Hematopoietic multipotent progenitor cell treated with erythropoietin and hydrocortisone succinate and interleukin-3 and kit ligand, for 6 days (in vitro differentiated cells): ENCODE measurements around the gene FBXL14.

Experiments
- DNase-seq: peaks from one replicate; pipeline ENCODE4 v3.0.0-alpha.2; 2015

Gene FBXL14

DNA sequence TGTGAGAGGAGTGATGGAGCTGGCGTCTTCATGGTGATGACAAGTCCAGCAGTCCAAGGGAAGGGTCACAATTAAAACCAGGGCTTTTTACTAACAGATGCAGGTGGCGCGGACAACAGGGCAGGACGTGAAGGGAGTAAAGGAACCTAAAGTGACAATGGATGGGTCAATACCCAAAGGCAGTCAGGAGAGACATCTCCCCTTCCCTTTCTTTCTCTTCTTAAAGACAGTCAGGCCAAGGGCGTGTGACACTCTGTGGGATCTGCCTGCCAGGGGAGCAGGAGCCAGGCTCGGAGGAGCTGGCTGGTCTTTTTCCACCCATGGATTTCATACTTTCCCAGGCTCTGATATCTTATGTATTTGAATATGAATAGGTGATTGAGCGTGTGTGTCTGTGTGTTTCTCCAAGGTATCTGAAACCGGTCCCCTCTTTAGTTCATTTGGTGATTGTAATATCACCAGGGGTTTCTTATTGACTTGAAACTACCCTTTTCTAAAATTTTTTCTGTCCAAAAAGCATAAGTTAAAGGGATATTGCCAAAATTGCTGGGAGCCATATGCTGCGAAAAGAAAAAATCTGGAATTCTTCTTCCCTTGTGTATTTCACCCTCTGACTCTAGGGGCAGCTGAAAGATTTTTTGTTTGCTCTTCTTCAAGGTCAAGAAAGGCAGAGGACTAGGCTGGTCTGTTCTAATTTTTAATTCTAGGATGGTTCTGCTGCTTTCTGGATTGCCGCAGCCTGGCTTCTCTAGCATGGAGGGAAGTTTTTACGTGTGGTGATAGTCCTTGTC, 61.8 kb downstream of the FBXL14 start:
- DNase-seq, result no peak

DNA sequence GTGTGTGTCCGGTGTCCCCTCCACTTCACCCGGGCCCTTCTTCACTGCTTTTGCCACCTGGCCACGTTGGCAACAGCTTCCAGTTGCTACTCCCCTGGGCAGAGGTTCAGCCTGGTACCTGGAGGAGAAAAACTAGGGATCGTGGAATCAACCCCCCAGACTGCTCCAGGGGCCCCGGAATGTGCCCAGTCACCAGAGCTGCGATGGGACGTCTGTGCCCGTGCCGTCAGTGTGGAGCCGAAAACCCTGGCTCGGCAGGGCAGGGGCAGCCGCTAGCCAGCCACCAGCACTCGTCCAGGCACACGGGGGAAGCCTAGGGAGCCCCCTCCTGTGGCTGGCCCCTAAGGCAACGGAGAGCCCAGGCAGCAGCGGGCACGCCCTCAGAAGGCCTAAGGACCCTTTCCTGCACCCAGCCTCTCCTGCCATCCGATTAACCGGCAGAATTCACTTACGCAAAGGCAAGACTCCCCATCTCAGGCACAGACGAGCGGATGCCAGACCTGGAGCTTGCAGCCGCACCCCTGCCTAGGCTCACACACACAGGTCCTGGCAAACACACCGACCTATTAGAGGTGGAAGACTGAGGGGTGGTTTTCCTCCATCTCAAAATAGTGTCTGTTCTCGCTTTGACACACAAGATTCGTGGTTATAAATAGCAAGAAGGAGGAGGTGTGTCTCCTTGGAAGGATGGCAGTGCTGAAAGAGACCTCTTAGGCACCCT, 62.6 kb downstream of the FBXL14 start:
- no peak for DNase-seq

GRCh38 chr12:1531153-1531653, 63.2 kb downstream of the FBXL14 start:
- no peak for DNase-seq

GRCh38 chr12:1530592-1531152, 63.7 kb downstream of the FBXL14 start:
- DNase-seq, result no peak

- DNase-seq, result peak; percentile 21
Observed at GRCh38 chr12:1529862-1530591, 64.4 kb downstream of the FBXL14 start.

- no peak for DNase-seq
Observed at GRCh38 chr12:1529228-1529861, 65.0 kb downstream of the FBXL14 start.

DNA sequence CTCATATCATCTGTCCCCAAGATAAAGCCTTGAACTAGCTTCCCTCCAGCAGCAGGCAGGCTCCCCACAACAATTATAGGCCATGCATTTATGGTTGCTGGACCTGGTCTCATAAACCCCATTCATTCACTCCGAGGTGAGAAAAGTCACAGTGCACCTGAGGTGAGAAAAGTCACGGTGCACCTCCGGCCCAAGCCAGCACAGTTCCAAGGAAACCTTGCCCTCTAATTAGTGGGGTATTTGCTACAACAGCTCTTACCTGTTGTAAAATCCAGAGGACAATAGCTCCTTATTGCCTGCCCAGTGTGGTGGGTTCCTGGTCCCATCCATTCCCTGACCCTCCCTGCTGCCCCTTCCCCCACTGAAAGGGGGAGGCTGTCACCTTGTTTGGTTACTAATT, 65.6 kb downstream of the FBXL14 start:
- DNase-seq, result no peak

DNA sequence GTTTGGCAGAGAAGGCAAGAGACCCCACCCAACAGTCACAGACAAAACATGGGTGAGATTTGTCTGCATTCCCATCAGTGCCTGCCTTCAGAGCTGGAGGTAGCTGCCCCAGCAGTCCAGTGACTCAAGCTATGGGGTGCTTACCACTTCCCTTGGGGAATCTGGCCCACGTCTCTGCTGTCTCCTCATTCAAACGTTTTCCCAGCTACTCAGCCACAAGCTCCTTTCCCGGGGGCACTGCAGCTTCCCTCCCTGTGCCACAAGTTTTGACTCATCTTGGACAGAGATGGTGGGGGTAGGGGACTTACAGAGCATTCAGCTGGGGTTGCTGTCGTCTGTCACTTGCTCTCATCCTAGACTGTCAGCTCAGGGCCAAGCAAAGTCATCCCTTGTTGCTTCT, 66.6 kb downstream of the FBXL14 start:
- DNase-seq, result no peak

GRCh38 chr12:1525858-1526257, 68.5 kb downstream of the FBXL14 start:
- DNase-seq, result no peak

DNA sequence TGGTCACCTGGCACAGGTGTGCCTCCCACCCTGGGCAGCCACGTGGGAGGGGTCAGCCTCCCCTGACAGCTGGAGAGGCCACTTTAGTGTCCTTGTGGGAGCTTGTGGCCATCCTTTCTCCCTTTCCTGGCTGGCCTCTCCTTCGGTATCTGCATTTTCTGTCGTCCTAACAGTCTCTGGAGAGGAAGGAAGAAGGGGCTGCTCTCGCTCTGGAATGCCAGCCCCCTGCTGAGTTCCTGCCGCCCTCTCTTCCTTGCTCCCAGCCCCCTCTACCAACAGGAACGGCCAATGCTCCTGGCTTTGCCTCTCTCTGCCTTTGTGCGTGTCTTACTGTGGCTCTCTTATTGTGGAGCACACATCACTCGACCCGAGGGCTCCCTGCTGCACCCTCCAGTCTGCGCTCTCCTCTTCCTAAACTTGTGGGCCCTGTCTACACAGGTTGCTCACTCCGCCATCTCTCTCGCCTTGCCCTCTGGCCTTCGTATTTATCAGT, 70.8 kb downstream of the FBXL14 start:
- no peak for DNase-seq

DNA sequence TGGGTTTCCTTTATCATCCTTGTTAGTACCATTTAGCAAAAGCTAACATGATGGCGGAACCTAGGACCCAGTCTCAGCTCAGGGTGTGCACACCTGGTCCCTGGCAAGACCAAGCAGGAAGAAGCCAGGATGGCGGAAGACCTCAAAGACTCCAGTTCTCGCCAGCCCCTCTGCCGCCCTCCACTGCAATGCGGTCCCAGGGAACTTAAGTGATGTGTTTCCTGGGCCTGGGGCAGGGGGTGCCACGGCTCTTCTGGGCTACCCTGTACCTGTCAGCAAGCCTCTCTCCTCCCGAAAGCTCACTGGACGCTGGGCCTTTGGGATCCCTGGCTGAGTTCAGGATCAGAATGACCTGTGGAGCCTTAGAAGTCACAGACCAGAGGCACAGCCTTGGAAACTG, 71.3 kb downstream of the FBXL14 start:
- DNase-seq, result no peak

- no peak for DNase-seq
Observed at GRCh38 chr12:1519642-1520041, 74.7 kb downstream of the FBXL14 start.

DNA sequence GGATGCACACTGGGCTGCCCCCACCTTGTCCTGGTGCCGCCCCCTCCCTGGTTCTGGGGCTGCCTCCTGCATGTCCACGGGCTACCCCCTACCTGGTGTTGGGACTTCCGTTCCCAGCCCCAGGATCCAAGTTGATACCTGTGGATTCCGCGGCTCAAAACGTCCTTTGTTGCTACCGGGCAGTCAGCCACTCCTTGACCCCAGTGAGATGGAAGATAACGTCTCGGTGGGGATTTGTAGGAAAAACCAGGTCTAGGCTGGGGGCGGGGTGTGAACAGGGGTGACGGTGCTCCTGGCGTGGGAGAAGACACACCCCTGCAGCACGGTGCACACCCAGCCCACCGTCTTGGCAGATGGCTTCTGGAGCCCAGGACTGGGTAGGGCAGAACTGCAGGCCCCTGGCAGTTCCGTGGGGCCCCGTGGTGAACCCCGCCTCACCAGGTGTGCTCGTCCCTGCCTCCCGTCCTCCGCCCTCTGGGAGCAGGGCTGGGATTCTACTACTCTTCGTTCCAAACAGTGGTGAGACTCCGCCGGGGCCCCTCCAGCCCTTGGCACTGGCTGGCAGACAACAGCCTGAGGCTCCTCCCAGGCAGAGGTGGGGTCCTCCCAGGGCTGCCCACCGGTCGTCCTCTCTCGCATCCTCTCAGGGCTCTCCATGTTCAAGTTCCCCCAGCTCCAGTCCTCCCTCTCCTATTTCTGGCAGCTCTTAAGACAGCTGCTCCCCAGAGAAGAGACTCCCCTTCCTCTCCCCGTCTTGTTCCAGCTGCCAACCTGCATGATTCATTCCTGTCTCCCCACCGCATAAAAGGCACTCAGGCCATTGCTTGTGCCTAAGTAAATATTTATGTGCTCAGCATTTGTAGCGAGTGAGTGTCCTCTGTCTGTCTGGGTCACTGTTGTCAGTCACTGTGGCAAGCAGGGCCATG, 75.5 kb downstream of the FBXL14 start:
- DNase-seq, result no peak

- DNase-seq, result no peak
Observed at GRCh38 chr12:1517734-1518525, 76.5 kb downstream of the FBXL14 start.

DNA sequence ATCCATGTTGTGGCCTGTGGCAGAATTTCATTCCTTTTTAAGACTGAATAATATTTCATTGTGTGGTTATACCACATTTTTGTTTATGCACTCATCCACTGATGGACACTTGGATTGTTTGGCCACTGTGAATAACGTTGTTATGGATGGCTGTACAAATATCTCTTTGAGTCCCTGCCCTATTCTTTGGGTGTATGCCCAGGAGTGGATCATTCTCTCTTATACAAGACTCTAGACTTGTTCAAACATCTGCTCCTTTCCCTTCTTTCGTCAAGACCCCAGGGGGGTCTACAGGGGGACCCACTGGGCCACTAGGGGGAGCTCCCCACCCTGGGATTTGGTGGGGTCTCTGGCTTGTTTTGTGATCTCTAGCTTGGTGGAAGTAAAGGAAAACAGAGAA, 77.4 kb downstream of the FBXL14 start:
- no peak for DNase-seq
